Breast epithelium (tissue), 3 donors: ENCODE measurements around the gene EHMT1.

ENCODE experiments used
- POLR2A ChIP-seq: fragments of 450-650 bp; IDR thresholded peaks from one replicate; pipeline ENCODE4 v1.6.1; 2016; ENCODE audit warnings: antibody characterized with exemption, mild to moderate bottlenecking, moderate library complexity
- POLR2AphosphoS5 ChIP-seq, 3 donors: sonication (generic); formaldehyde crosslinking; IDR thresholded peaks; one replicate each; pipeline ENCODE4 v1.6.1; 2017; ENCODE audit warnings: antibody characterized with exemption in 3 of 3
- TF ChIP-seq, protein P1 (sequence below), 3 donors: fragments of 450-650 bp; IDR thresholded peaks; one replicate each; pipeline ENCODE4 v1.5.1; 2016 to 2017; ENCODE audit warnings: antibody characterized with exemption in 3 of 3, mild to moderate bottlenecking in 3 of 3, moderate library complexity in 3 of 3

DNA sequence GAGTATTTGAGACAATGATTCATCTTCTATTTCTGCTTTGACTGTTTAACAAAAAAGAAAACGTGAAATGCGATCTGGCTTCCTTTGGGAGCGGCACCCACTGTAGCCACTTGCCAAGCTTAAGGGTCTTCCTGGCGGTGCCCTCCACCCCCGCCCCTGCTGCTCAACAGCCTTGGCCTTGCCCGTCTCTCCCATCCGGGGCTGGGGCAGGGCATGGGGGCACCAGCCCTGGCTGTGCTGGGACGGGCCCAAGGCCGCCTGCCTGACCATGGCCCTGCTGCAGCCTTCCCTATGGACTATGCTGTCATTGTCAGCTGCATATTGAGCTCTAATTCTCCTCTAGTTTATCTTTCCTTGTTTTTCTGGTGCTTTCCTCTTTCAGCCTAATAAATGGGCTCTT, 143.0 kb downstream of the EHMT1 start:
- TF ChIP-seq, protein P1, sequence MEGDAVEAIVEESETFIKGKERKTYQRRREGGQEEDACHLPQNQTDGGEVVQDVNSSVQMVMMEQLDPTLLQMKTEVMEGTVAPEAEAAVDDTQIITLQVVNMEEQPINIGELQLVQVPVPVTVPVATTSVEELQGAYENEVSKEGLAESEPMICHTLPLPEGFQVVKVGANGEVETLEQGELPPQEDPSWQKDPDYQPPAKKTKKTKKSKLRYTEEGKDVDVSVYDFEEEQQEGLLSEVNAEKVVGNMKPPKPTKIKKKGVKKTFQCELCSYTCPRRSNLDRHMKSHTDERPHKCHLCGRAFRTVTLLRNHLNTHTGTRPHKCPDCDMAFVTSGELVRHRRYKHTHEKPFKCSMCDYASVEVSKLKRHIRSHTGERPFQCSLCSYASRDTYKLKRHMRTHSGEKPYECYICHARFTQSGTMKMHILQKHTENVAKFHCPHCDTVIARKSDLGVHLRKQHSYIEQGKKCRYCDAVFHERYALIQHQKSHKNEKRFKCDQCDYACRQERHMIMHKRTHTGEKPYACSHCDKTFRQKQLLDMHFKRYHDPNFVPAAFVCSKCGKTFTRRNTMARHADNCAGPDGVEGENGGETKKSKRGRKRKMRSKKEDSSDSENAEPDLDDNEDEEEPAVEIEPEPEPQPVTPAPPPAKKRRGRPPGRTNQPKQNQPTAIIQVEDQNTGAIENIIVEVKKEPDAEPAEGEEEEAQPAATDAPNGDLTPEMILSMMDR (IDR thresholded peaks at IDR 0.05), result no peak
- TF ChIP-seq POLR2AphosphoS5 (IDR thresholded peaks at IDR 0.05) (no peak), POLR2A (no peak)
